ENCODE results near the gene STK11. TPM values are rescaled to one million over a fixed set of nuclear protein-coding genes. Genes with fewer than 3 reads are reported as not detected.

The STK11 gene
- total and polyA plus RNA-seq, 10 donors = 44.0 to 107 (median 74.5) TPM

- DNase-seq = no peak
- TF ChIP-seq POLR2A (IDR thresholded peaks at IDR 0.05) = no peak
- no peak for TF ChIP-seq CTCF (IDR thresholded peaks at IDR 0.05 in 8 of 11, conservative IDR thresholded peaks at IDR 0.05 in 3 of 11)
- TF ChIP-seq POLR2AphosphoS5 (IDR thresholded peaks at IDR 0.05) = no peak
- Histone ChIP-seq H3K4me3 (no peak overlapping the region), H3K27ac (peak overlapping the region in 1 of 8 donors; percentile 8), H3K27me3 (replicated peaks in 1 of 7) (no peaks in the 10 kb centered on the region), H3K4me1 (peaks cover 47 to 92% (median 86%) of the 10 kb centered on the region in 6 donors), H3K36me3 (peaks cover 0 to 56% (median 17%) of the 10 kb centered on the region in 6 donors), H3K9me3 (no peaks in the 10 kb centered on the region)
- intact Hi-C loops (cut with DNase I; ENCODE audit: low total_unique reads) = no loop called here
- 88 to 94% (median 93%) methylated on average over 13 of the region's 13 CpGs for WGBS, 5 donors
Observed at GRCh38 chr19:1210227-1210538, 4.6 kb downstream of the STK11 start.

- WGBS, 5 donors = 69 to 84% (median 76%) methylated on average over 29 to 33 of the region's 33 CpGs
Observed at GRCh38 chr19:1211494-1212234, 6.1 kb downstream of the STK11 start.

GRCh38 chr19:1213391-1214286, 8.1 kb downstream of the STK11 start:
- Histone ChIP-seq H3K4me3 (peak overlapping the region in 1 of 8 donors; percentile 45), H3K27me3 (replicated peaks in 1 of 7) (no peaks in the 10 kb centered on the region), H3K27ac (peak overlapping the region; percentile 75 to 91 (median 86)), H3K9me3 (no peaks in the 10 kb centered on the region), H3K4me1 (peaks cover 51 to 100% (median 92%) of the 10 kb centered on the region in 6 donors), H3K36me3 (peaks cover 0 to 88% (median 20%) of the 10 kb centered on the region in 6 donors)
- peak; percentile 89 for DNase-seq
- 35 to 46% (median 40%) methylated on average over 26 to 39 of the region's 39 CpGs for WGBS, 5 donors
- TF ChIP-seq CTCF (IDR thresholded peaks at IDR 0.05 in 8 of 11, conservative IDR thresholded peaks at IDR 0.05 in 3 of 11) = no peak
- TF ChIP-seq POLR2A (IDR thresholded peaks at IDR 0.05) = no peak
- TF ChIP-seq POLR2AphosphoS5 (IDR thresholded peaks at IDR 0.05) = peak; percentile 64 to 73 (median 73)
- intact Hi-C loops (cut with DNase I; ENCODE audit: low total_unique reads) = no loop called here

More at GRCh38 chr19:1211494-1212234, 6.1 kb downstream of the STK11 start:
- peak; percentile 77 for DNase-seq
- Histone ChIP-seq H3K36me3 (peaks cover 0 to 71% (median 20%) of the 10 kb centered on the region in 6 donors), H3K27ac (peak overlapping the region in 3 of 8 donors; percentile 15 to 87 (median 52)), H3K4me1 (peaks cover 51 to 100% (median 92%) of the 10 kb centered on the region in 6 donors), H3K4me3 (peak overlapping the region in 1 of 8 donors; percentile 8), H3K27me3 (replicated peaks in 1 of 7) (no peaks in the 10 kb centered on the region), H3K9me3 (no peaks in the 10 kb centered on the region)
- intact Hi-C loops (cut with DNase I; ENCODE audit: low total_unique reads) = no loop called here
- TF ChIP-seq CTCF (IDR thresholded peaks at IDR 0.05 in 8 of 11, conservative IDR thresholded peaks at IDR 0.05 in 3 of 11) = no peak
- peak in 2 of 3 donors; percentile 32 to 73 for TF ChIP-seq POLR2AphosphoS5 (IDR thresholded peaks at IDR 0.05)
- TF ChIP-seq POLR2A (IDR thresholded peaks at IDR 0.05) = no peak
